Prostate gland (tissue), 2 donors: Measurements from ENCODE around the gene EIF3L.

Source experiments
- CTCF ChIP-seq, 4 experiments: fragments of 200-600 bp in 2 of 4; fragments of 450-650 bp in 2 of 4; sonication (generic) in 2 of 4; IDR thresholded peaks; 1 replicate in 3 of 4; 2 replicates in 1 of 4; pipeline ENCODE4 v1.5.1; 2016 to 2019; ENCODE audit warnings: antibody characterized with exemption in 4 of 4, mild to moderate bottlenecking in 2 of 4, moderate library complexity in 2 of 4
- POLR2A ChIP-seq: fragments of 450-650 bp; IDR thresholded peaks from one replicate; pipeline ENCODE4 v1.6.1; 2016; ENCODE audit warnings: antibody characterized with exemption, mild to moderate bottlenecking

GRCh38 chr22:37925330-37925729 lies 76.1 kb downstream of the EIF3L start:
- TF ChIP-seq CTCF (IDR thresholded peaks at IDR 0.05) (no peak), POLR2A (no peak)
